RWPE2 (cell line): ENCODE measurements around the gene OAT.
A peak's percentile ranks its signal among the peaks of the same experiment; 100 is the strongest.

Source experiments
- ATAC-seq: fragments of 200-7000 bp; cut with Tn5 transposase; 3 replicates; pipeline ENCODE4 v1.9.1; 2021; ENCODE audit warnings: low read depth
- DNase-seq: peaks from one replicate; pipeline ENCODE4 v3.0.0-alpha.2; 2020; ENCODE audit warnings: low spot score
- H3K27ac ChIP-seq: fragments of 450-650 bp; 2 replicates; pipeline ENCODE4 v1.5.1; 2017; ENCODE audit warnings: mild to moderate bottlenecking; ENCODE audit not compliant: poor library complexity, severe bottlenecking
- H3K27me3 ChIP-seq: fragments of 250-450 bp; sonication (Bioruptor Pico); 2 replicates; pipeline ENCODE4 v1.5.1; 2021; ENCODE audit warnings: mild to moderate bottlenecking, moderate library complexity; ENCODE audit not compliant: insufficient read depth, poor library complexity, severe bottlenecking
- H3K36me3 ChIP-seq: fragments of 250-450 bp; sonication (Bioruptor Pico); 2 replicates; pipeline ENCODE4 v1.5.1; 2020; ENCODE audit warnings: low read depth, mild to moderate bottlenecking, moderate library complexity
- H3K4me1 ChIP-seq: fragments of 250-450 bp; sonication (Bioruptor Pico); 2 replicates; pipeline ENCODE4 v1.5.1; 2021; ENCODE audit warnings: mild to moderate bottlenecking, moderate library complexity; ENCODE audit not compliant: insufficient read depth, poor library complexity, severe bottlenecking
- H3K4me3 ChIP-seq: fragments of 250-450 bp; sonication (Bioruptor Pico); 2 replicates; pipeline ENCODE4 v1.5.1; 2021; ENCODE audit warnings: mild to moderate bottlenecking, moderate library complexity; ENCODE audit not compliant: severe bottlenecking
- H3K9me3 ChIP-seq: fragments of 250-450 bp; sonication (Bioruptor Pico); 2 replicates; pipeline ENCODE4 v1.5.1; 2021; ENCODE audit warnings: mild to moderate bottlenecking, moderate library complexity; ENCODE audit not compliant: severe bottlenecking
- CTCF ChIP-seq: fragments of 450-650 bp; IDR thresholded peaks from one replicate; pipeline ENCODE4 v1.5.1; 2017; ENCODE audit warnings: mild to moderate bottlenecking, moderate library complexity; ENCODE audit not compliant: poor library complexity, severe bottlenecking

The OAT gene

GRCh38 chr10:124418726-124419501 is at the start of gene OAT:
OAT (minus strand) TSS chr10:124418923; CDS start chr10:124412171, 6,752 bp downstream.
- H3K36me3 ChIP-seq = no peaks in the 10 kb centered on the region
- H3K27ac ChIP-seq = peak within 1 kb of the TSS; percentile 47
- H3K4me3 ChIP-seq = peak within 1 kb of the TSS; percentile 78
- TF ChIP-seq CTCF = no peak
- H3K27me3 ChIP-seq = no peaks in the 10 kb centered on the region
- ATAC-seq (peak; percentile 89), DNase-seq (peak; percentile 95)
- no peaks in the 10 kb centered on the region for H3K9me3 ChIP-seq
- peaks cover 6% of the 10 kb centered on the region for H3K4me1 ChIP-seq

- DNase-seq (no peak), ATAC-seq (no peak)
- Histone ChIP-seq H3K27ac (no peak overlapping the region), H3K4me3 (no peak overlapping the region), H3K4me1 (no peaks in the 10 kb centered on the region), H3K36me3 (no peaks in the 10 kb centered on the region), H3K9me3 (no peaks in the 10 kb centered on the region), H3K27me3 (no peaks in the 10 kb centered on the region)
- no peak for TF ChIP-seq CTCF
Observed at GRCh38 chr10:124467165-124467564, 48.4 kb upstream of the OAT start.

- H3K9me3 ChIP-seq = no peaks in the 10 kb centered on the region
- no peak for TF ChIP-seq CTCF
- no peaks in the 10 kb centered on the region for H3K4me1 ChIP-seq
- no peak overlapping the region for H3K27ac ChIP-seq
- no peaks in the 10 kb centered on the region for H3K27me3 ChIP-seq
- no peak overlapping the region for H3K4me3 ChIP-seq
- DNase-seq = no peak
- H3K36me3 ChIP-seq = no peaks in the 10 kb centered on the region
- ATAC-seq = no peak
Observed at GRCh38 chr10:124465777-124466488, 47.2 kb upstream of the OAT start.

GRCh38 chr10:124465003-124465776 is 46.5 kb upstream of the OAT start:
- Histone ChIP-seq H3K4me1 (no peaks in the 10 kb centered on the region), H3K27ac (no peak overlapping the region), H3K36me3 (no peaks in the 10 kb centered on the region), H3K4me3 (no peak overlapping the region), H3K27me3 (no peaks in the 10 kb centered on the region), H3K9me3 (no peaks in the 10 kb centered on the region)
- TF ChIP-seq CTCF = no peak
- no peak for DNase-seq
- no peak for ATAC-seq
